GM06990 (cell line): ENCODE measurements around the gene IFNA8.

Source experiments
- DNase-seq: peaks from one replicate; pipeline ENCODE4 v3.0.0-alpha.2; 2011; ENCODE audit not compliant: insufficient read length; ENCODE audit errors: extremely low read depth
- H3K27me3 ChIP-seq: replicated peaks from 2 replicates; pipeline ENCODE4 v1.6.0; 2011; ENCODE audit warnings: low read length; ENCODE audit not compliant: control insufficient read depth, insufficient read depth
- H3K36me3 ChIP-seq: 2 replicates; pipeline ENCODE4 v1.5.1; 2011; ENCODE audit warnings: low read length; ENCODE audit not compliant: control insufficient read depth, insufficient read depth
- H3K4me3 ChIP-seq: replicated peaks from 2 replicates; pipeline ENCODE4 v1.5.1; 2011; ENCODE audit warnings: low read depth, mild to moderate bottlenecking, control low read depth, low read length
- CTCF ChIP-seq: IDR thresholded peaks from 2 replicates; pipeline ENCODE4 v1.5.1; 2011; ENCODE audit warnings: low read length, control low read depth, mild to moderate bottlenecking, inconsistent platforms; ENCODE audit not compliant: insufficient read depth, poor library complexity, severe bottlenecking

IFNA8 gene

GRCh38 chr9:21414220-21414940 lies 5.5 kb downstream of the IFNA8 start:
- no peak for TF ChIP-seq CTCF
- Histone ChIP-seq H3K27me3 (no peaks in the 10 kb centered on the region), H3K4me3 (no peak overlapping the region), H3K36me3 (no peaks in the 10 kb centered on the region)
- no peak for DNase-seq

GRCh38 chr9:21415493-21416267 lies 6.8 kb downstream of the IFNA8 start:
- no peaks in the 10 kb centered on the region for H3K36me3 ChIP-seq
- no peak for TF ChIP-seq CTCF
- no peak overlapping the region for H3K4me3 ChIP-seq
- no peak for DNase-seq
- no peaks in the 10 kb centered on the region for H3K27me3 ChIP-seq

GRCh38 chr9:21428235-21428634 lies 19.3 kb downstream of the IFNA8 start:
- DNase-seq: no peak
- Histone ChIP-seq H3K27me3 (no peaks in the 10 kb centered on the region), H3K36me3 (no peaks in the 10 kb centered on the region), H3K4me3 (no peak overlapping the region)
- TF ChIP-seq CTCF: no peak

- Histone ChIP-seq H3K4me3 (no peak overlapping the region), H3K27me3 (no peaks in the 10 kb centered on the region), H3K36me3 (no peaks in the 10 kb centered on the region)
- no peak for DNase-seq
- TF ChIP-seq CTCF: no peak
Observed at GRCh38 chr9:21429191-21429590, 20.3 kb downstream of the IFNA8 start.

- DNase-seq: peak; percentile 22
- no peaks in the 10 kb centered on the region for H3K27me3 ChIP-seq
Observed at GRCh38 chr9:21432672-21433425, 23.9 kb downstream of the IFNA8 start.

More at GRCh38 chr9:21432672-21433425, 23.9 kb downstream of the IFNA8 start:
- TF ChIP-seq CTCF: no peak
- no peak overlapping the region for H3K4me3 ChIP-seq
- H3K36me3 ChIP-seq: no peaks in the 10 kb centered on the region
